Endothelial cell of umbilical vein (primary cell): ENCODE results near the gene GABRR3. TPM values are rescaled to one million over a fixed set of nuclear protein-coding genes. Genes with fewer than 3 reads are reported as not detected.

Source experiments
- BruUV-seq: library from RNA; stranded (reverse); fragments of 400-500 nt; replicated peaks from 2 replicates; lab custom pipeline; 2021; lab: Mats Ljungman, UMichigan
- CTCF ChIA-PET: fragments of 300-600, 350-600 bp; sonication (Branson Sonifier 250); formaldehyde crosslinking; loops from one replicate; lab custom pipeline; 2021; ENCODE audit warnings: antibody characterized with exemption, inconsistent platforms; lab: Charles Lee
- POLR2A ChIA-PET: fragments of 300-600, 350-600 bp; sonication (Branson Sonifier 250); formaldehyde crosslinking; loops from one replicate; lab custom pipeline; 2021; ENCODE audit warnings: antibody characterized with exemption, inconsistent platforms; lab: Charles Lee
- DNase-seq: peaks from one replicate; pipeline ENCODE4 v3.0.0-alpha.2; 2011; ENCODE audit warnings: low read depth, low spot score
- FAIRE-seq: peaks from 2 replicates; lab custom pipeline; 2011; peaks lifted over from hg19 to GRCh38; lab: Jason Lieb, UNC
- H2AFZ ChIP-seq: 2 replicates; pipeline ENCODE4 v1.6.0; 2012; ENCODE audit warnings: low read depth, low read length, control low read depth, inconsistent platforms
- H3K27ac ChIP-seq: 2 replicates; pipeline ENCODE4 v1.5.1; 2011; ENCODE audit warnings: low read depth, mild to moderate bottlenecking, control low read depth, low read length, moderate library complexity; ENCODE audit not compliant: insufficient read depth
- H3K27me3 ChIP-seq, 2 experiments: 2 replicates each; pipeline versions ENCODE4 v1.6.0 to v1.6.1; 2011; ENCODE audit warnings: low read length in 2 of 2, mixed read lengths in 1 of 2; ENCODE audit not compliant: control insufficient read depth in 2 of 2, insufficient read depth in 2 of 2
- H3K36me3 ChIP-seq, 2 experiments: 2 replicates in 1 of 2; 3 replicates in 1 of 2; pipeline ENCODE4 v1.5.1; 2011; ENCODE audit warnings: low read length in 2 of 2, mild to moderate bottlenecking in 1 of 2, moderate library complexity in 1 of 2; ENCODE audit not compliant: control insufficient read depth in 2 of 2, insufficient read depth in 2 of 2; ENCODE audit errors: extremely low read depth in 1 of 2
- H3K4me1 ChIP-seq: 3 replicates; pipeline ENCODE4 v1.5.1; 2011; ENCODE audit warnings: mild to moderate bottlenecking, low read length; ENCODE audit not compliant: control insufficient read depth, insufficient read depth; ENCODE audit errors: extremely low read depth
- H3K4me2 ChIP-seq: 2 replicates; pipeline ENCODE4 v1.6.1; 2011; ENCODE audit warnings: low read length, control low read depth, mixed read lengths; ENCODE audit not compliant: insufficient read depth
- H3K4me3 ChIP-seq, 3 experiments: fragments of 200-600 bp in 1 of 3; sonication (generic), shearing (Covaris generic) in 1 of 3; replicated peaks in 1 of 3; 2 replicates each; pipeline ENCODE4 v1.5.1; 2011 to 2016; ENCODE audit warnings: control low read depth in 3 of 3, low read length in 3 of 3, mild to moderate bottlenecking in 2 of 3, inconsistent platforms in 1 of 3, low read depth in 1 of 3, moderate library complexity in 1 of 3; ENCODE audit not compliant: insufficient read depth in 1 of 3
- H3K79me2 ChIP-seq: 2 replicates; pipeline ENCODE4 v1.6.0; 2012; ENCODE audit warnings: low read length, inconsistent platforms; ENCODE audit not compliant: control insufficient read depth, insufficient read depth
- H3K9ac ChIP-seq: replicated peaks from 2 replicates; pipeline ENCODE3; 2011; ENCODE audit warnings: low read length, control low read depth; ENCODE audit not compliant: insufficient read depth; ENCODE audit errors: extremely low read depth
- H3K9me1 ChIP-seq: replicated peaks from 3 replicates; pipeline ENCODE4 v1.6.0; 2011; ENCODE audit warnings: mild to moderate bottlenecking, low read length; ENCODE audit not compliant: control insufficient read depth, insufficient read depth; ENCODE audit errors: extremely low read depth
- H3K9me3 ChIP-seq: replicated peaks from 2 replicates; pipeline ENCODE4 v1.5.1; 2012; ENCODE audit warnings: low read length, inconsistent platforms; ENCODE audit not compliant: control insufficient read depth, insufficient read depth
- H4K20me1 ChIP-seq: replicated peaks from 2 replicates; pipeline ENCODE3; 2011; ENCODE audit warnings: mild to moderate bottlenecking, low read length; ENCODE audit not compliant: control insufficient read depth, insufficient read depth; ENCODE audit errors: extremely low read depth
- EZH2 ChIP-seq: IDR thresholded peaks from 2 replicates; pipeline ENCODE4 v1.6.1; 2012; ENCODE audit warnings: borderline replicate concordance, low read depth, mild to moderate bottlenecking, moderate library complexity, low read length, inconsistent platforms; ENCODE audit not compliant: severe bottlenecking
- FOS ChIP-seq: IDR thresholded peaks from 2 replicates; pipeline ENCODE4 v1.6.1; 2011; ENCODE audit warnings: mild to moderate bottlenecking, low read length, moderate library complexity, borderline replicate concordance; ENCODE audit not compliant: insufficient read depth
- GATA2 ChIP-seq: IDR thresholded peaks from 2 replicates; pipeline ENCODE4 v1.7.0; 2011; ENCODE audit warnings: low read depth, mild to moderate bottlenecking, moderate library complexity, mixed read lengths, low read length; ENCODE audit not compliant: insufficient read length, insufficient read depth
- JUN ChIP-seq: IDR thresholded peaks from 2 replicates; pipeline ENCODE4 v1.6.1; 2011; ENCODE audit warnings: borderline replicate concordance, low read depth; ENCODE audit not compliant: insufficient read length, insufficient read depth
- MYC ChIP-seq: IDR thresholded peaks from one replicate; pipeline ENCODE4 v1.6.1; 2011; ENCODE audit warnings: mild to moderate bottlenecking, low read depth, low read length
- POLR2A ChIP-seq: IDR thresholded peaks from 2 replicates; pipeline ENCODE4 v1.6.1; 2012; ENCODE audit warnings: low read depth, mild to moderate bottlenecking, control low read depth, low read length
- POLR2AphosphoS5 ChIP-seq: IDR thresholded peaks from 2 replicates; pipeline ENCODE4 v1.6.1; 2012; ENCODE audit warnings: low read depth, mild to moderate bottlenecking, control low read depth, low read length, moderate library complexity; ENCODE audit not compliant: insufficient read depth
- dilution Hi-C: fragments of 300-500 bp; cut with MboI; formaldehyde crosslinking; loops from one replicate; pipeline ENCODE4 v1.15.0; 2019; ENCODE audit warnings: low sequenced_read_pairs; ENCODE audit not compliant: extremely low pct_ligation_motif_present
- intact Hi-C: fragments of 100-400 bp; cut with micrococcal nuclease; formaldehyde crosslinking; loops from one replicate; pipeline ENCODE4 v1.10.0; 2022
- polyA plus RNA-seq, 4 experiments: library from polyadenylated mRNA; depleted of rRNA in 3 of 4; stranded (reverse) in 3 of 4; unstranded in 1 of 4; fragments of >200 nt; gene quantifications; 2 replicates each; pipeline versions ENCODE4 v1.2.1 to v1.2.3, GENCODE V29; 2011 to 2012; ENCODE audit warnings: missing spikeins in 1 of 4
- total RNA-seq: library from RNA; stranded (reverse); gene quantifications from 2 replicates; pipeline ENCODE4 v1.2.3, GENCODE V29; 2021
- TF ChIP-seq, protein P1 (sequence below), 2 donors: IDR thresholded peaks; 1 replicate in 1 of 2; 2 replicates in 1 of 2; pipeline ENCODE4 v1.5.1; 2011; ENCODE audit warnings: low read length in 2 of 2, mild to moderate bottlenecking in 2 of 2, moderate library complexity in 2 of 2, control low read depth in 1 of 2, inconsistent platforms in 1 of 2, low read depth in 1 of 2; ENCODE audit not compliant: insufficient read depth in 1 of 2; ENCODE audit errors: extremely low read depth in 1 of 2
- TF ChIP-seq, protein P2 (sequence below): IDR thresholded peaks from 2 replicates; pipeline ENCODE4 v1.6.1; 2011; ENCODE audit not compliant: insufficient read depth, insufficient read length

Gene GABRR3
- total and polyA plus RNA-seq, 2 donors (not counting 3 experiments of a cell fraction or from before 2014, with no cell fraction given) = not detected

GRCh38 chr3:97957617-97958311 lies 77.4 kb downstream of the GABRR3 start:
- Histone ChIP-seq H3K9ac (no peak overlapping the region), H3K9me3 (no peaks in the 10 kb centered on the region), H3K9me1 (no peaks in the 10 kb centered on the region), H3K36me3 (peaks cover 7 to 15% of the 10 kb centered on the region in 2 experiments), H3K79me2 (peaks cover 9% of the 10 kb centered on the region), H3K27me3 (no peaks in the 10 kb centered on the region), H4K20me1 (no peaks in the 10 kb centered on the region), H2AFZ (no peak overlapping the region), H3K27ac (no peak overlapping the region), H3K4me2 (no peak overlapping the region), H3K4me1 (no peaks in the 10 kb centered on the region), H3K4me3 (no peak overlapping the region)
- CTCF ChIA-PET = interaction anchor here (0.7 kb wide), 1 partner anchor 69 kb away, joined by 4 read pairs; no protein-coding TSS in a partner anchor
- intact Hi-C loops = no loop called here
- POLR2A ChIA-PET = no interaction called here
- BruUV-seq = no TSS peak
- TF ChIP-seq, protein P1, sequence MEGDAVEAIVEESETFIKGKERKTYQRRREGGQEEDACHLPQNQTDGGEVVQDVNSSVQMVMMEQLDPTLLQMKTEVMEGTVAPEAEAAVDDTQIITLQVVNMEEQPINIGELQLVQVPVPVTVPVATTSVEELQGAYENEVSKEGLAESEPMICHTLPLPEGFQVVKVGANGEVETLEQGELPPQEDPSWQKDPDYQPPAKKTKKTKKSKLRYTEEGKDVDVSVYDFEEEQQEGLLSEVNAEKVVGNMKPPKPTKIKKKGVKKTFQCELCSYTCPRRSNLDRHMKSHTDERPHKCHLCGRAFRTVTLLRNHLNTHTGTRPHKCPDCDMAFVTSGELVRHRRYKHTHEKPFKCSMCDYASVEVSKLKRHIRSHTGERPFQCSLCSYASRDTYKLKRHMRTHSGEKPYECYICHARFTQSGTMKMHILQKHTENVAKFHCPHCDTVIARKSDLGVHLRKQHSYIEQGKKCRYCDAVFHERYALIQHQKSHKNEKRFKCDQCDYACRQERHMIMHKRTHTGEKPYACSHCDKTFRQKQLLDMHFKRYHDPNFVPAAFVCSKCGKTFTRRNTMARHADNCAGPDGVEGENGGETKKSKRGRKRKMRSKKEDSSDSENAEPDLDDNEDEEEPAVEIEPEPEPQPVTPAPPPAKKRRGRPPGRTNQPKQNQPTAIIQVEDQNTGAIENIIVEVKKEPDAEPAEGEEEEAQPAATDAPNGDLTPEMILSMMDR (IDR thresholded peaks at IDR 0.05; ENCODE audit: extremely low read depth in 1 of 2, insufficient read depth in 1 of 2, low read depth in 1 of 2, low read length in 2 of 2) = no peak
- TF ChIP-seq, protein P2, sequence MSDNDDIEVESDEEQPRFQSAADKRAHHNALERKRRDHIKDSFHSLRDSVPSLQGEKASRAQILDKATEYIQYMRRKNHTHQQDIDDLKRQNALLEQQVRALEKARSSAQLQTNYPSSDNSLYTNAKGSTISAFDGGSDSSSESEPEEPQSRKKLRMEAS = no peak
- no peak for TF ChIP-seq JUN
- TF ChIP-seq MYC = no peak
- TF ChIP-seq POLR2A = no peak
- no peak for TF ChIP-seq POLR2AphosphoS5
- no peak for TF ChIP-seq FOS
- TF ChIP-seq GATA2 = no peak
- no peak for TF ChIP-seq EZH2
- FAIRE-seq (no peak), DNase-seq (no peak)
- dilution Hi-C loops = no loop called here
